ENCODE data around the gene C4B. TPM values are rescaled to one million over a fixed set of nuclear protein-coding genes. Genes with fewer than 3 reads are reported as not detected.
"Not testable (repeated sequence)": the region's sequence is repeated elsewhere in the genome, so short reads cannot be mapped to it uniquely, and the experiment has no call there.

The C4B gene
- total and polyA plus RNA-seq, 9 of the 15 experiments (the other 6 are each of a cell fraction or from before 2014, with no cell fraction given) = 0.32 to 8.8 (median 5.4) TPM

- H3K9ac ChIP-seq (ENCODE audit: insufficient read depth in 1 of 2, low read depth in 2 of 2, low read length in 2 of 2); in situ Hi-C loops (cut with MboI); H3K79me2 ChIP-seq (ENCODE audit: control insufficient read depth, insufficient read depth, low read length); intact Hi-C loops (cut with micrococcal nuclease); H4K20me1 ChIP-seq (replicated peaks; ENCODE audit: control insufficient read depth, insufficient read depth, low read length); H2AFZ ChIP-seq (ENCODE audit: low read depth, low read length); H3K27ac ChIP-seq (ENCODE audit: extremely low read depth, low read depth, low read length); H3K9me1 ChIP-seq (ENCODE audit: control insufficient read depth, insufficient read depth, low read length); H3K9me3 ChIP-seq (replicated peaks; ENCODE audit: control insufficient read depth, insufficient read depth, low read depth, low read length); H3K4me2 ChIP-seq (ENCODE audit: insufficient read depth, low read length); FAIRE-seq; CTCF ChIA-PET (ENCODE audit: low intra/inter-chr PET ratio); ATAC-seq; H3K36me3 ChIP-seq (ENCODE audit: control insufficient read depth, insufficient read depth, low read length); BruUV-seq (replicated peaks); H3K4me3 ChIP-seq; DNase-seq (ENCODE audit: extremely low read depth in 1 of 4, low spot score in 3 of 4): not testable (repeated sequence)
- WGBS (ENCODE audit: insufficient coverage, low coverage, missing lambda C conversion rate) = 38% methylated on average over 13 of the region's 13 CpGs
- Histone ChIP-seq H3K27me3 (ENCODE audit: control insufficient read depth in 2 of 2, insufficient read depth in 2 of 2, low read length in 2 of 2) (peaks cover 6 to 12% of the 10 kb centered on the region in 2 experiments; a peak in 4 of 5 replicates), H3K4me1 (replicated peaks in 1 of 2; ENCODE audit: control insufficient read depth in 2 of 2, insufficient read depth in 2 of 2, low read length in 2 of 2) (peaks cover 7 to 34% of the 10 kb centered on the region in 2 experiments; a peak in 4 of 5 replicates)
- POLR2A ChIA-PET = interaction anchor here (0.7 to 1.0 kb wide), 2 partner anchors 76 to 139 kb away, joined by 3 read pairs; partner anchors contain the start of gene GPSM3
These were observed 38.7 kb downstream of the C4B start for GRCh38 chr6:32053314-32053713.

- Histone ChIP-seq H3K4me1 (replicated peaks in 1 of 2; ENCODE audit: control insufficient read depth in 2 of 2, insufficient read depth in 2 of 2, low read length in 2 of 2) (peaks cover 0 to 23% of the 10 kb centered on the region in 2 experiments; a peak in 1 of 5 replicates), H3K27me3 (ENCODE audit: control insufficient read depth in 2 of 2, insufficient read depth in 2 of 2, low read length in 2 of 2) (peaks cover 10 to 12% of the 10 kb centered on the region in 2 experiments; a peak in 4 of 5 replicates)
- H3K36me3 ChIP-seq (ENCODE audit: control insufficient read depth, insufficient read depth, low read length); H3K79me2 ChIP-seq (ENCODE audit: control insufficient read depth, insufficient read depth, low read length); BruUV-seq (replicated peaks); H3K27ac ChIP-seq (ENCODE audit: extremely low read depth, low read depth, low read length); POLR2A ChIA-PET; ATAC-seq; H3K9ac ChIP-seq (ENCODE audit: insufficient read depth in 1 of 2, low read depth in 2 of 2, low read length in 2 of 2); H3K4me2 ChIP-seq (ENCODE audit: insufficient read depth, low read length); H3K4me3 ChIP-seq; CTCF ChIA-PET (ENCODE audit: low intra/inter-chr PET ratio); H3K9me3 ChIP-seq (replicated peaks; ENCODE audit: control insufficient read depth, insufficient read depth, low read depth, low read length); H3K9me1 ChIP-seq (ENCODE audit: control insufficient read depth, insufficient read depth, low read length); intact Hi-C loops (cut with micrococcal nuclease); DNase-seq (ENCODE audit: extremely low read depth in 1 of 4, low spot score in 3 of 4); in situ Hi-C loops (cut with MboI); FAIRE-seq; H2AFZ ChIP-seq (ENCODE audit: low read depth, low read length); H4K20me1 ChIP-seq (replicated peaks; ENCODE audit: control insufficient read depth, insufficient read depth, low read length): not testable (repeated sequence)
- 23% methylated on average over 16 of the region's 21 CpGs for WGBS (ENCODE audit: insufficient coverage, low coverage, missing lambda C conversion rate)
These were observed 41.2 kb downstream of the C4B start for GRCh38 chr6:32055756-32056155.

Measured in K562 (cell line).